GM12875 (cell line): Measurements from ENCODE around the gene DDX21.

ENCODE experiments used
- H3K4me3 ChIP-seq: one replicate; pipeline ENCODE4 v1.5.1; 2011; ENCODE audit warnings: low read depth, low read length, control low read depth
- TF ChIP-seq, protein P1 (sequence below): IDR thresholded peaks from 2 replicates; pipeline ENCODE4 v1.5.1; 2011; ENCODE audit warnings: low read depth, mild to moderate bottlenecking, control low read depth, inconsistent platforms, low read length, moderate library complexity, borderline replicate concordance; ENCODE audit not compliant: insufficient read depth

The DDX21 gene

DNA sequence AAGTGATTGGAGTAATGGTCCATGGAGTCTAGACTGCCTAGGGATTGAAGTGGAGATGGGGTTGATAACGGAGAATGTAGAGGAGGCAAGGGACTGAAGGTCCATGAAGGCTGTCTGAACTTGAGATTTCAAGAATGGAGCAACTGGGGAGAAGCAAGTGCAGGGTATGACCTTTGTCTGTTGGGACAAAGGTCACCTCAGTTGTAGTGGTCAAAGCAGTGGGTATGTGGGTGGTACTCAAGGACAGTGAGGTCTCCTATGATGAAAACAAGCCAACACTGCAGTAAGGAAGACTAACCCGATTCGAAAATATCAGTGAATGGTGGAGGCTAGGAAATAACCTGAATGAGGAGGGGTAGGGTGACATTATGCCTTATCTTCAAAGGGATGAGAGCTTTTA lies 5.4 kb upstream of the DDX21 start:
- no peak overlapping the region for H3K4me3 ChIP-seq
- TF ChIP-seq, protein P1, sequence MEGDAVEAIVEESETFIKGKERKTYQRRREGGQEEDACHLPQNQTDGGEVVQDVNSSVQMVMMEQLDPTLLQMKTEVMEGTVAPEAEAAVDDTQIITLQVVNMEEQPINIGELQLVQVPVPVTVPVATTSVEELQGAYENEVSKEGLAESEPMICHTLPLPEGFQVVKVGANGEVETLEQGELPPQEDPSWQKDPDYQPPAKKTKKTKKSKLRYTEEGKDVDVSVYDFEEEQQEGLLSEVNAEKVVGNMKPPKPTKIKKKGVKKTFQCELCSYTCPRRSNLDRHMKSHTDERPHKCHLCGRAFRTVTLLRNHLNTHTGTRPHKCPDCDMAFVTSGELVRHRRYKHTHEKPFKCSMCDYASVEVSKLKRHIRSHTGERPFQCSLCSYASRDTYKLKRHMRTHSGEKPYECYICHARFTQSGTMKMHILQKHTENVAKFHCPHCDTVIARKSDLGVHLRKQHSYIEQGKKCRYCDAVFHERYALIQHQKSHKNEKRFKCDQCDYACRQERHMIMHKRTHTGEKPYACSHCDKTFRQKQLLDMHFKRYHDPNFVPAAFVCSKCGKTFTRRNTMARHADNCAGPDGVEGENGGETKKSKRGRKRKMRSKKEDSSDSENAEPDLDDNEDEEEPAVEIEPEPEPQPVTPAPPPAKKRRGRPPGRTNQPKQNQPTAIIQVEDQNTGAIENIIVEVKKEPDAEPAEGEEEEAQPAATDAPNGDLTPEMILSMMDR, result no peak

- TF ChIP-seq, protein P1, result no peak
- no peak overlapping the region for H3K4me3 ChIP-seq
These were observed 1.1 kb upstream of the DDX21 start for GRCh38 chr10:68954904-68955303.

GRCh38 chr10:68955355-68955831 lies 577 bp upstream of the DDX21 start:
- TF ChIP-seq, protein P1, result no peak
- H3K4me3 ChIP-seq, result peak overlapping the region; percentile 91

GRCh38 chr10:68957284-68957615 lies 1.3 kb downstream of the DDX21 start:
- TF ChIP-seq, protein P1, result no peak
- peak overlapping the region; percentile 91 for H3K4me3 ChIP-seq

DNA sequence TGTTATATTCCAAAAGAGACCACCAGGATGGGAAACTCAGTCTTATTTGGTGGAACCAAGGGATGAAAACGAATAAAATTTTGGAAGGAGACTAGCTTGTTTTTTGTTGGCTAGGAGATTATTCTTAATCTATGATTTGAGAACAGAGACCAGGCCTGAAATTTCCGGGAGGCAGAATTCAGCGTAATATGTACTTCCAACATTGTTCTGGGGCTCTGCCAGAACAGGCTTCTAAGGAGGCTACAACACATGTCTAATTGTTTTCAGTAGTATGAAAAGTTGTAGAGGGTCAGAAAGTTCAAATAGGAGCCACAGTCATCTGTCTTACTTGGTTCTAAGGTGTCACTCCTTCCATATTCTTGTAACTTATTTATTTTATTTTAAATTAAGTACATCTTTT lies 1.7 kb downstream of the DDX21 start:
- TF ChIP-seq, protein P1, result no peak
- peak overlapping the region; percentile 91 for H3K4me3 ChIP-seq

DNA sequence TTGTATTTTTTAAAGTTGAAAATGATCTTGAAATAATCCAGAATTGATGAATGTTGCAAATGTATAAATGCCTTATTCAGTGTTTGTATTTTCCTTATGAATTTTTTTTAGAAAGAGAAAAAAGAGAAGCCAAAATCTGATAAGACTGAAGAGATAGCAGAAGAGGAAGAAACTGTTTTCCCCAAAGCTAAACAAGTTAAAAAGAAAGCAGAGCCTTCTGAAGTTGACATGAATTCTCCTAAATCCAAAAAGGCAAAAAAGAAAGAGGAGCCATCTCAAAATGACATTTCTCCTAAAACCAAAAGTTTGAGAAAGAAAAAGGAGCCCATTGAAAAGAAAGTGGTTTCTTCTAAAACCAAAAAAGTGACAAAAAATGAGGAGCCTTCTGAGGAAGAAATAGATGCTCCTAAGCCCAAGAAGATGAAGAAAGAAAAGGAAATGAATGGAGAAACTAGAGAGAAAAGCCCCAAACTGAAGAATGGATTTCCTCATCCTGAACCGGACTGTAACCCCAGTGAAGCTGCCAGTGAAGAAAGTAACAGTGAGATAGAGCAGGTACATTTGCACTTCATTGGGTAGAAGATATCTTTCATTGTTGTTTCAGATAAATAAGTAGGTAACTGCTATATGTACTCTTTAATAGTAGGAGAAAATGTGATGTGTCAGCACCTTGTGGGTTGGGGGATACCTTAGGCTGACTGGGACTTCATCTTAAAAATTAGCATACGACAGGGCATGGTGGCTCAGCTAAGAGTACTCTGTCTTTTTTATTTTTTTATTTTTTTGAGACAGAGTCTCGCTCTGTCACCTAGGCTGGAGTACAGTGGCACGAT lies 3.9 kb downstream of the DDX21 start:
- H3K4me3 ChIP-seq, result no peak overlapping the region
- TF ChIP-seq, protein P1, result no peak

DNA sequence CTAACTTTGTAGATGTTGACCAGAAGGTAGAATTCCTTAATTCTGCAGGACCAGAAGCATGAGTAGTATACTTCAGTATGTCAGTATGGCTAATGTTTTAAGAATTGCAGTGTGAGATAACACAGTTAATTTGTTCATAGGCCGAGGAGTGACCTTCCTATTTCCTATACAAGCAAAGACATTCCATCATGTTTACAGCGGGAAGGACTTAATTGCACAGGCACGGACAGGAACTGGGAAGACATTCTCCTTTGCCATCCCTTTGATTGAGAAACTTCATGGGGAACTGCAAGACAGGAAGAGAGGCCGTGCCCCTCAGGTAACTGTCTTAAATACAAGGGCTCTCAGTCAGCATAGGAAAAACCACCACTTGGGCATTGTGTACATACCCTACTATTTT lies 7.2 kb downstream of the DDX21 start:
- TF ChIP-seq, protein P1, result no peak
- no peak overlapping the region for H3K4me3 ChIP-seq
